Left colon (tissue), 2 donors: ENCODE data around the gene UPF1. TPM values are rescaled to one million over a fixed set of nuclear protein-coding genes. Genes with fewer than 3 reads are reported as not detected.

Experiments
- ATAC-seq: fragments of 200-7000 bp; cut with Tn5 transposase; one replicate; pipeline ENCODE4 v1.9.1; 2020; ENCODE audit warnings: mild to moderate bottlenecking, moderate library complexity
- DNase-seq, 2 donors: peaks; one replicate each; pipeline ENCODE4 v3.0.0-alpha.2; 2020
- intact Hi-C, 2 donors: fragments of 100-400 bp; cut with DNase I in 1 of 2; cut with micrococcal nuclease in 1 of 2; formaldehyde crosslinking; loops; one replicate each; pipeline versions ENCODE4 v1.11.2 to v1.14.0; 2022; cut with DNase I, micrococcal nuclease
- total RNA-seq, 2 donors: library from RNA; stranded (reverse); fragmentation: NEBNext Ultra II Directional; extraction: Animal tissue kit (Norgen Biotek cat#: 25700); gene quantifications; one replicate each; pipeline ENCODE4 v1.2.1, GENCODE V29; 2021
- donor health status: DM: no; HTN: no; CAD: no.
- donor health status: DM: yes; HTN: yes; CAD: no.

Gene UPF1
- total RNA-seq, 2 donors from 2014 or later: 67.6 to 81.8 TPM

- DNase-seq: peak in 1 of 2 donors; percentile 53
- peak; percentile 35 for ATAC-seq
- intact Hi-C loops: no loop called here
Observed at GRCh38 chr19:18832306-18833140, 764 bp downstream of the UPF1 start.

- ATAC-seq (peak; percentile 15), DNase-seq (no peak)
- intact Hi-C loops: no loop called here
Observed at GRCh38 chr19:18833141-18833476, 1.4 kb downstream of the UPF1 start.

- ATAC-seq: peak; percentile 71
- DNase-seq: peak; percentile 44 to 48
- intact Hi-C loops: no loop called here
Observed at GRCh38 chr19:18833849-18834643, 2.3 kb downstream of the UPF1 start.

GRCh38 chr19:18834644-18834984 is 2.9 kb downstream of the UPF1 start:
- intact Hi-C loops: no loop called here
- ATAC-seq (no peak), DNase-seq (no peak)

GRCh38 chr19:18839465-18840287 is 7.9 kb downstream of the UPF1 start:
- intact Hi-C loops: no loop called here
- peak in 1 of 2 donors; percentile 10 for DNase-seq

GRCh38 chr19:18840288-18841267 is 8.8 kb downstream of the UPF1 start:
- DNase-seq (no peak), ATAC-seq (no peak)
- intact Hi-C loops: no loop called here

More at GRCh38 chr19:18839465-18840287, 7.9 kb downstream of the UPF1 start:
- ATAC-seq: peak; percentile 23

- ATAC-seq (no peak), DNase-seq (no peak)
- intact Hi-C loops: no loop called here
Observed at GRCh38 chr19:18841400-18841799, 9.6 kb downstream of the UPF1 start.

- DNase-seq (peak in 1 of 2 donors; percentile 4), ATAC-seq (no peak)
- intact Hi-C loops: no loop called here
Observed at GRCh38 chr19:18842166-18842565, 10.4 kb downstream of the UPF1 start.

- intact Hi-C loops: no loop called here
- ATAC-seq: no peak
- DNase-seq: no peak
Observed at GRCh38 chr19:18843960-18844359, 12.2 kb downstream of the UPF1 start.

GRCh38 chr19:18844806-18845329 is 13.1 kb downstream of the UPF1 start:
- intact Hi-C loops: loop anchor here in 1 of 2 donors (5.0 kb wide), 1 partner anchor 253 kb away; no protein-coding TSS in a partner anchor
- no peak for DNase-seq
- ATAC-seq: no peak

GRCh38 chr19:18845961-18846360 is 14.2 kb downstream of the UPF1 start:
- ATAC-seq (no peak), DNase-seq (no peak)
- intact Hi-C loops: loop anchor here in 1 of 2 donors (5.0 kb wide), 1 partner anchor 254 kb away; no protein-coding TSS in a partner anchor

- intact Hi-C loops: loop anchor here in 1 of 2 donors (5.0 kb wide), 1 partner anchor 255 kb away; no protein-coding TSS in a partner anchor
- ATAC-seq (peak; percentile 87), DNase-seq (peak; percentile 66 to 85)
Observed at GRCh38 chr19:18846862-18847548, 15.2 kb downstream of the UPF1 start.

- DNase-seq (no peak), ATAC-seq (no peak)
- intact Hi-C loops: loop anchor here in 1 of 2 donors (5.0 kb wide), 1 partner anchor 256 kb away; no protein-coding TSS in a partner anchor
Observed at GRCh38 chr19:18847549-18848463, 16.0 kb downstream of the UPF1 start.

GRCh38 chr19:18848878-18849661 is 17.3 kb downstream of the UPF1 start:
- DNase-seq (peak in 1 of 2 donors; percentile 57), ATAC-seq (no peak)
- intact Hi-C loops: loop anchor here in 1 of 2 donors (5.0 kb wide), 1 partner anchor 257 kb away; no protein-coding TSS in a partner anchor

- intact Hi-C loops: loop anchor here (5.0 to 10.0 kb wide), 2 partner anchors 255 to 258 kb away; no protein-coding TSS in a partner anchor
- ATAC-seq: no peak
- DNase-seq: no peak
Observed at GRCh38 chr19:18849838-18850400, 18.2 kb downstream of the UPF1 start.
